ENCODE measurements around the gene PCSK5.
"Not testable (repeated sequence)": the region's sequence is repeated elsewhere in the genome, so short reads cannot be mapped to it uniquely, and the experiment has no call there.

PCSK5 gene

GRCh38 chr9:76289703-76290102 lies 399.2 kb downstream of the PCSK5 start:
- DNase-seq = no peak

GRCh38 chr9:76290555-76290954 lies 400.1 kb downstream of the PCSK5 start:
- no peak for DNase-seq

GRCh38 chr9:76292246-76292645 lies 401.8 kb downstream of the PCSK5 start:
- DNase-seq = no peak

- DNase-seq = no peak
These were observed 402.2 kb downstream of the PCSK5 start for GRCh38 chr9:76292658-76293057.

GRCh38 chr9:76294301-76294700 lies 403.8 kb downstream of the PCSK5 start:
- DNase-seq = no peak

GRCh38 chr9:76296561-76297310 lies 406.3 kb downstream of the PCSK5 start:
- no peak for DNase-seq

- no peak for DNase-seq
These were observed 407.3 kb downstream of the PCSK5 start for GRCh38 chr9:76297721-76298239.

GRCh38 chr9:76298521-76299144 lies 408.2 kb downstream of the PCSK5 start:
- no peak for DNase-seq

- no peak for DNase-seq
These were observed 412.1 kb downstream of the PCSK5 start for GRCh38 chr9:76302543-76302942.

- no peak for DNase-seq
These were observed 412.6 kb downstream of the PCSK5 start for GRCh38 chr9:76302947-76303550.

- not testable (repeated sequence) for DNase-seq
These were observed 416.6 kb downstream of the PCSK5 start for GRCh38 chr9:76307047-76307446.

GRCh38 chr9:76310577-76310976 lies 420.1 kb downstream of the PCSK5 start:
- no peak for DNase-seq

- no peak for DNase-seq
These were observed 420.5 kb downstream of the PCSK5 start for GRCh38 chr9:76310991-76311390.

GRCh38 chr9:76311537-76311936 lies 421.1 kb downstream of the PCSK5 start:
- DNase-seq = no peak

GRCh38 chr9:76313771-76314170 lies 423.3 kb downstream of the PCSK5 start:
- DNase-seq = no peak

- no peak for DNase-seq
These were observed 423.8 kb downstream of the PCSK5 start for GRCh38 chr9:76314321-76314720.

- DNase-seq = no peak
These were observed 425.6 kb downstream of the PCSK5 start for GRCh38 chr9:76316069-76316468.

GRCh38 chr9:76319466-76319865 lies 429.0 kb downstream of the PCSK5 start:
- not testable (repeated sequence) for DNase-seq

- DNase-seq = no peak
These were observed 430.8 kb downstream of the PCSK5 start for GRCh38 chr9:76321195-76321828.

GRCh38 chr9:76322810-76323209 lies 432.3 kb downstream of the PCSK5 start:
- DNase-seq = no peak

- DNase-seq = no peak
These were observed 433.0 kb downstream of the PCSK5 start for GRCh38 chr9:76323490-76323889.

GRCh38 chr9:76324030-76324429 lies 433.6 kb downstream of the PCSK5 start:
- not testable (repeated sequence) for DNase-seq

- DNase-seq = no peak
These were observed 439.6 kb downstream of the PCSK5 start for GRCh38 chr9:76330034-76330433.
